SK-N-SH (cell line): ENCODE data around the gene ZCCHC17. TPM values are rescaled to one million over a fixed set of nuclear protein-coding genes. Genes with fewer than 3 reads are reported as not detected.

Experiments used
- CTCF ChIA-PET: fragments of 300-600, 350-600 bp; formaldehyde crosslinking; extraction: SDS; loops from one replicate; lab custom pipeline; 2021; lab: Yijun Ruan, JAX
- POLR2A ChIA-PET: fragments of 350-600 bp; sonication (Branson Sonifier 250); formaldehyde crosslinking; extraction: SDS; loops from one replicate; lab custom pipeline; 2020; ENCODE audit warnings: antibody characterized with exemption, inconsistent platforms; lab: Yijun Ruan, JAX
- DNase-seq: peaks from one replicate; pipeline ENCODE4 v3.0.0; 2012
- H2AFZ ChIP-seq: fragments of 200-600 bp; sonication (generic); 2 replicates; pipeline ENCODE4 v1.8.1; 2016; ENCODE audit warnings: antibody characterized with exemption, mild to moderate bottlenecking, low read depth
- H3F3A ChIP-seq: fragments of 200-600 bp; sonication (generic); replicated peaks from 2 replicates; pipeline ENCODE3; 2016; ENCODE audit warnings: antibody characterized with exemption, mild to moderate bottlenecking; ENCODE audit not compliant: insufficient read depth
- H3K27ac ChIP-seq, 2 experiments: fragments of 200-500 bp in 1 of 2; fragments of 200-600 bp in 1 of 2; sonication (Bioruptor generic) in 1 of 2; sonication (generic), shearing (Covaris generic) in 1 of 2; 2 replicates each; pipeline versions ENCODE4 v1.5.1 to v1.6.1; 2014 to 2016; ENCODE audit warnings: low read depth in 2 of 2, inconsistent platforms in 1 of 2, low read length in 1 of 2, mild to moderate bottlenecking in 1 of 2, mixed read lengths in 1 of 2
- H3K27me3 ChIP-seq: fragments of 200-600 bp; sonication (generic), shearing (Covaris generic); 2 replicates; pipeline ENCODE4 v1.6.1; 2016; ENCODE audit warnings: mixed run types; ENCODE audit not compliant: insufficient read depth
- H3K36me3 ChIP-seq, 2 experiments: fragments of 200-500 bp in 1 of 2; fragments of 200-600 bp in 1 of 2; sonication (Bioruptor generic) in 1 of 2; sonication (generic) in 1 of 2; replicated peaks in 1 of 2; 2 replicates each; pipeline versions ENCODE3 to v1.5.1; 2014 to 2016; ENCODE audit warnings: low read length in 1 of 2, mild to moderate bottlenecking in 1 of 2; ENCODE audit not compliant: insufficient read depth in 2 of 2, control insufficient read depth in 1 of 2
- H3K4me1 ChIP-seq, 2 experiments: fragments of 200-500 bp in 1 of 2; fragments of 200-600 bp in 1 of 2; sonication (Bioruptor generic) in 1 of 2; sonication (generic), shearing (Covaris generic) in 1 of 2; 2 replicates each; pipeline versions ENCODE4 v1.5.1 to v1.6.1; 2014 to 2016; ENCODE audit warnings: low read depth in 1 of 2, low read length in 1 of 2, mixed run types in 1 of 2; ENCODE audit not compliant: insufficient read depth in 2 of 2, control insufficient read depth in 1 of 2
- H3K4me2 ChIP-seq: fragments of 200-600 bp; sonication (generic), shearing (Covaris generic); 2 replicates; pipeline ENCODE4 v1.6.1; 2017; ENCODE audit warnings: mixed run types
- H3K4me3 ChIP-seq, 2 experiments: fragments of 200-500 bp in 1 of 2; fragments of 200-600 bp in 1 of 2; sonication (Bioruptor generic) in 1 of 2; sonication (generic), shearing (Covaris generic) in 1 of 2; 2 replicates each; pipeline versions ENCODE4 v1.5.1 to v1.8.1; 2014 to 2016; ENCODE audit warnings: low read depth in 2 of 2, inconsistent platforms in 1 of 2, low read length in 1 of 2, mild to moderate bottlenecking in 1 of 2, mixed read lengths in 1 of 2, moderate library complexity in 1 of 2
- H3K79me2 ChIP-seq: fragments of 200-600 bp; sonication (generic); 2 replicates; pipeline ENCODE4 v1.8.1; 2017; ENCODE audit warnings: mild to moderate bottlenecking; ENCODE audit not compliant: insufficient read depth
- H3K9ac ChIP-seq: fragments of 200-600 bp; sonication (generic); 2 replicates; pipeline ENCODE4 v1.6.1; 2017; ENCODE audit warnings: mixed run types
- H3K9me2 ChIP-seq: fragments of 200-600 bp; sonication (generic); 2 replicates; pipeline ENCODE4 v1.6.1; 2017; ENCODE audit warnings: mixed run types
- H3K9me3 ChIP-seq: fragments of 200-600 bp; sonication (generic); 2 replicates; pipeline ENCODE4 v1.6.1; 2017; ENCODE audit warnings: mixed run types, mild to moderate bottlenecking, moderate library complexity
- H4K20me1 ChIP-seq: fragments of 200-600 bp; sonication (generic); 2 replicates; pipeline ENCODE4 v1.6.1; 2017; ENCODE audit warnings: mild to moderate bottlenecking, mixed run types; ENCODE audit not compliant: insufficient read depth
- GABPA ChIP-seq: IDR thresholded peaks from 2 replicates; pipeline ENCODE4 v1.4.0; 2012; ENCODE audit warnings: low read depth, mild to moderate bottlenecking
- GATA2 ChIP-seq: sonication (generic); formaldehyde crosslinking; IDR thresholded peaks from 2 replicates; pipeline ENCODE4 v1.5.0; 2020; ENCODE audit warnings: mild to moderate bottlenecking, missing genetic modification reagents
- MEF2A ChIP-seq: IDR thresholded peaks from 2 replicates; pipeline ENCODE4 v1.4.0; 2012; ENCODE audit warnings: low read depth, borderline replicate concordance
- MXI1 ChIP-seq: IDR thresholded peaks from 2 replicates; pipeline ENCODE4 v1.6.1; 2012; ENCODE audit warnings: mild to moderate bottlenecking, low read depth, low read length, improper control_type of control experiment
- NRF1 ChIP-seq: IDR thresholded peaks from 2 replicates; pipeline ENCODE4 v1.6.1; 2012; ENCODE audit warnings: low read depth, mild to moderate bottlenecking, low read length
- POLR2AphosphoS5 ChIP-seq: IDR thresholded peaks from 2 replicates; pipeline ENCODE4 v1.6.1; 2012; ENCODE audit warnings: low read depth, low read length
- TEAD4 ChIP-seq: IDR thresholded peaks from 2 replicates; pipeline ENCODE4 v1.4.0; 2012; ENCODE audit warnings: mild to moderate bottlenecking, borderline replicate concordance; ENCODE audit not compliant: insufficient read depth
- WGBS: methylation state at CpG from one replicate; pipeline ENCODE4 v1.1.6; 2017; ENCODE audit warnings: low lambda C conversion rate; 5-methylcytosine and 5-hydroxymethylcytosine counted together
- polyA plus RNA-seq, 3 experiments: library from polyadenylated mRNA; depleted of rRNA; stranded (reverse); fragments of >200 nt; gene quantifications; 2 replicates each; pipeline ENCODE4 v1.2.3, GENCODE V29; 2012
- TF ChIP-seq, protein P1 (sequence below): IDR thresholded peaks from 2 replicates; pipeline ENCODE4 v1.6.1; 2012; ENCODE audit warnings: mild to moderate bottlenecking, low read depth, low read length, moderate library complexity
- TF ChIP-seq, protein P2 (sequence below): IDR thresholded peaks from 2 replicates; pipeline ENCODE4 v1.4.0; 2012; ENCODE audit warnings: low read depth
- TF ChIP-seq, protein P3 (sequence below): fragments of 200-600 bp; sonication (generic); IDR thresholded peaks from 2 replicates; pipeline ENCODE4 v1.6.1; 2017; ENCODE audit warnings: antibody characterized with exemption, mild to moderate bottlenecking, moderate library complexity

The ZCCHC17 gene
- polyA plus RNA-seq, 1 of the 3 experiments (the other 2 are of a cell fraction), result 25.8 TPM

DNA sequence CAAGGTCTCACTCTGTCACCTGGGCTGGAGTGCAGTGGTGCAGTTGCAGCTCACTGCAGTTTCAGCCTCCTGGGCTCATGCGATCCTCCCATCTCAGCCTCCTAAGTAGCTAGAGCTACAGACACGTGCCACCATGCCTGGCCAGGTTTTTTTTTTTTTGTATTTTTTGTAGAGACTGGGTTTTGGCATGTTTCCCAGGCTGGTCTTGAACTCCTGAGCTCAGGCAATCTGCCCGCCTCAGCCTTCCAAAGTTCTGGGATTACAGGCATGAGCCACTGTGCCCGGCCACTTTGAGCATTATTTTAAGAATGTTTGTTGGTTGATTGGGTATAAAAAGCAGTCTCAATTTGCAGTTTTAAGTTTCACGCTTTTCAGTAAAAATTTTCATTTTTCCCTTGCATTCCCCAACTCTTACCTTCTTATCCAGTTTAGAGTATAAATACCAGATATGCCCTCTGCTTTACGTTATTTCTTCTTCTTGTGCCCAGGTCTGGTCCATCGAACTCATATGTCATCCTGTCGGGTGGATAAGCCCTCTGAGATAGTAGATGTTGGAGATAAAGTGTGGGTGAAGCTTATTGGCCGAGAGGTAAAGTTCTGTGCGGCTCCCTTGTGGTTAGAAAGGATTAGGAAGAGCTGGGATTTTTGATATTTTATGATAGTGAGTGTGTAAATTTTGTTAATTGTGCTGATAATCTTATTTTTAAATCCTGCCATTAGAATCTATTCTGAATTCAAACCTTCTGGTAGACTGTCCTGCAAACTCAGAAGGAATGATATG lies 40.0 kb downstream of the ZCCHC17 start:
- Histone ChIP-seq H3K36me3 (peaks cover 3 to 9% of the 10 kb centered on the region in 2 experiments), H3K9me3 (no peaks in the 10 kb centered on the region), H3K9me2 (no peaks in the 10 kb centered on the region), H3K27me3 (no peaks in the 10 kb centered on the region), H3K27ac (no peak overlapping the region), H3K4me1 (no peaks in the 10 kb centered on the region; a peak in 1 of 4 replicates), H2AFZ (no peak overlapping the region), H3K9ac (no peak overlapping the region), H4K20me1 (no peaks in the 10 kb centered on the region), H3F3A (peaks cover 5% of the 10 kb centered on the region), H3K4me2 (no peak overlapping the region), H3K79me2 (no peaks in the 10 kb centered on the region), H3K4me3 (no peak overlapping the region)
- POLR2A ChIA-PET, result no interaction called here
- DNase-seq, result no peak
- TF ChIP-seq, protein P1, sequence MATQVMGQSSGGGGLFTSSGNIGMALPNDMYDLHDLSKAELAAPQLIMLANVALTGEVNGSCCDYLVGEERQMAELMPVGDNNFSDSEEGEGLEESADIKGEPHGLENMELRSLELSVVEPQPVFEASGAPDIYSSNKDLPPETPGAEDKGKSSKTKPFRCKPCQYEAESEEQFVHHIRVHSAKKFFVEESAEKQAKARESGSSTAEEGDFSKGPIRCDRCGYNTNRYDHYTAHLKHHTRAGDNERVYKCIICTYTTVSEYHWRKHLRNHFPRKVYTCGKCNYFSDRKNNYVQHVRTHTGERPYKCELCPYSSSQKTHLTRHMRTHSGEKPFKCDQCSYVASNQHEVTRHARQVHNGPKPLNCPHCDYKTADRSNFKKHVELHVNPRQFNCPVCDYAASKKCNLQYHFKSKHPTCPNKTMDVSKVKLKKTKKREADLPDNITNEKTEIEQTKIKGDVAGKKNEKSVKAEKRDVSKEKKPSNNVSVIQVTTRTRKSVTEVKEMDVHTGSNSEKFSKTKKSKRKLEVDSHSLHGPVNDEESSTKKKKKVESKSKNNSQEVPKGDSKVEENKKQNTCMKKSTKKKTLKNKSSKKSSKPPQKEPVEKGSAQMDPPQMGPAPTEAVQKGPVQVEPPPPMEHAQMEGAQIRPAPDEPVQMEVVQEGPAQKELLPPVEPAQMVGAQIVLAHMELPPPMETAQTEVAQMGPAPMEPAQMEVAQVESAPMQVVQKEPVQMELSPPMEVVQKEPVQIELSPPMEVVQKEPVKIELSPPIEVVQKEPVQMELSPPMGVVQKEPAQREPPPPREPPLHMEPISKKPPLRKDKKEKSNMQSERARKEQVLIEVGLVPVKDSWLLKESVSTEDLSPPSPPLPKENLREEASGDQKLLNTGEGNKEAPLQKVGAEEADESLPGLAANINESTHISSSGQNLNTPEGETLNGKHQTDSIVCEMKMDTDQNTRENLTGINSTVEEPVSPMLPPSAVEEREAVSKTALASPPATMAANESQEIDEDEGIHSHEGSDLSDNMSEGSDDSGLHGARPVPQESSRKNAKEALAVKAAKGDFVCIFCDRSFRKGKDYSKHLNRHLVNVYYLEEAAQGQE, result no peak
- TF ChIP-seq MEF2A (no peak), POLR2AphosphoS5 (no peak), NRF1 (no peak), MXI1 (no peak)
- TF ChIP-seq, protein P2, sequence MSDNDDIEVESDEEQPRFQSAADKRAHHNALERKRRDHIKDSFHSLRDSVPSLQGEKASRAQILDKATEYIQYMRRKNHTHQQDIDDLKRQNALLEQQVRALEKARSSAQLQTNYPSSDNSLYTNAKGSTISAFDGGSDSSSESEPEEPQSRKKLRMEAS, result no peak
- CTCF ChIA-PET, result interaction anchor here (0.9 to 8.2 kb wide), 4 partner anchors 10 to 173 kb away, joined by 3 to 134 read pairs (median 6); no protein-coding TSS in a partner anchor
- WGBS, result 80% methylated on average over 10 of the region's 10 CpGs

DNA sequence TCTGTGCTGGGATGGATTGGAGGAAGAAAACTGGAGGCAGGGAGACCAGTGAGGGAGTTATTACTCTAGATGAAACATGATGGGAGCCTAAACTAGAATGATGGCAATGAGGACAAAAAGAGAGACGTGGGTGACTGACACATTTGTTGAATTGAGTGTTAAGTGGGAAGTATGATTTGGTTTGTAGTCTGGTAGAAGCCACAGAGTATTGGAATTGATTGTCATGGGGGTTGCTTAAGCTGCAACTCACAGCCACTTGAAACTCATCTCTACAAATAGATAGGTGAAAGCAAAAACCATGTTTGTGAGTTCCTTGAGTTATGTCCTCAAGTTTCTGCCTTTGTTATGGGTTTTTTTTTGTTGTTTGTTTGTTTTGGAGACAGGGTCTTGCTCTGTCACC lies 47.7 kb downstream of the ZCCHC17 start:
- H3K79me2 ChIP-seq, result no peaks in the 10 kb centered on the region
- H4K20me1 ChIP-seq, result no peaks in the 10 kb centered on the region
- 48% methylated on average over 1 of the region's 1 CpG for WGBS
- DNase-seq, result no peak
- peaks cover 0 to 17% of the 10 kb centered on the region in 2 experiments for H3K36me3 ChIP-seq
- POLR2A ChIA-PET, result no interaction called here
- TF ChIP-seq GABPA, result no peak
- TF ChIP-seq, protein P3, sequence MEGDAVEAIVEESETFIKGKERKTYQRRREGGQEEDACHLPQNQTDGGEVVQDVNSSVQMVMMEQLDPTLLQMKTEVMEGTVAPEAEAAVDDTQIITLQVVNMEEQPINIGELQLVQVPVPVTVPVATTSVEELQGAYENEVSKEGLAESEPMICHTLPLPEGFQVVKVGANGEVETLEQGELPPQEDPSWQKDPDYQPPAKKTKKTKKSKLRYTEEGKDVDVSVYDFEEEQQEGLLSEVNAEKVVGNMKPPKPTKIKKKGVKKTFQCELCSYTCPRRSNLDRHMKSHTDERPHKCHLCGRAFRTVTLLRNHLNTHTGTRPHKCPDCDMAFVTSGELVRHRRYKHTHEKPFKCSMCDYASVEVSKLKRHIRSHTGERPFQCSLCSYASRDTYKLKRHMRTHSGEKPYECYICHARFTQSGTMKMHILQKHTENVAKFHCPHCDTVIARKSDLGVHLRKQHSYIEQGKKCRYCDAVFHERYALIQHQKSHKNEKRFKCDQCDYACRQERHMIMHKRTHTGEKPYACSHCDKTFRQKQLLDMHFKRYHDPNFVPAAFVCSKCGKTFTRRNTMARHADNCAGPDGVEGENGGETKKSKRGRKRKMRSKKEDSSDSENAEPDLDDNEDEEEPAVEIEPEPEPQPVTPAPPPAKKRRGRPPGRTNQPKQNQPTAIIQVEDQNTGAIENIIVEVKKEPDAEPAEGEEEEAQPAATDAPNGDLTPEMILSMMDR, result no peak
- TF ChIP-seq TEAD4, result no peak
- no peak for TF ChIP-seq GATA2 (CRISPR knock-in tag)
- TF ChIP-seq, all 33 proteins: peak for 0
- CTCF ChIA-PET, result no interaction called here
- Histone ChIP-seq H3K27me3 (no peaks in the 10 kb centered on the region), H3K9me2 (no peaks in the 10 kb centered on the region), H3K4me3 (no peak overlapping the region), H3K9me3 (no peaks in the 10 kb centered on the region), H3K4me1 (no peaks in the 10 kb centered on the region), H3K27ac (no peak overlapping the region), H3K9ac (no peak overlapping the region), H2AFZ (no peak overlapping the region), H3K4me2 (no peak overlapping the region), H3F3A (no peaks in the 10 kb centered on the region)
